Measurements from ENCODE around the gene NAV2.

DNA sequence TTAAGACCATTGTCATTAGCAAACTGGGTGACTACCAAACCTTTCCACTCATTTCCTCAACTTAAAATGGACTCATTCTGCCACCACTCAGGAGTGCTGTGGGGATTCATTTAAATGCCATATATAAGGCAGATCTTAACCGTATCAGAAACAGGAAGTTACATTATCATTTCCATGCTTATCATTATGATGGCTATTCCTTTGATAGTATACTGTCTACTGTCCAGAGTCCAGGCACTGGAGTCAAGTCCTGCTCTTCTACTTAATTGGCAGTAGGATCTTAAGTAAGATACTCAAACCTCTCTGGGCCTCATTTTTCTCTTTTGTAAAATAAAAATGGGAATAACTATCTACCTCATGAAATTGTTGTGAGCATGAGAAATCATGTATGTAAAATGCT is 8.4 kb upstream of the NAV2 start:
- TF ChIP-seq, protein P1, sequence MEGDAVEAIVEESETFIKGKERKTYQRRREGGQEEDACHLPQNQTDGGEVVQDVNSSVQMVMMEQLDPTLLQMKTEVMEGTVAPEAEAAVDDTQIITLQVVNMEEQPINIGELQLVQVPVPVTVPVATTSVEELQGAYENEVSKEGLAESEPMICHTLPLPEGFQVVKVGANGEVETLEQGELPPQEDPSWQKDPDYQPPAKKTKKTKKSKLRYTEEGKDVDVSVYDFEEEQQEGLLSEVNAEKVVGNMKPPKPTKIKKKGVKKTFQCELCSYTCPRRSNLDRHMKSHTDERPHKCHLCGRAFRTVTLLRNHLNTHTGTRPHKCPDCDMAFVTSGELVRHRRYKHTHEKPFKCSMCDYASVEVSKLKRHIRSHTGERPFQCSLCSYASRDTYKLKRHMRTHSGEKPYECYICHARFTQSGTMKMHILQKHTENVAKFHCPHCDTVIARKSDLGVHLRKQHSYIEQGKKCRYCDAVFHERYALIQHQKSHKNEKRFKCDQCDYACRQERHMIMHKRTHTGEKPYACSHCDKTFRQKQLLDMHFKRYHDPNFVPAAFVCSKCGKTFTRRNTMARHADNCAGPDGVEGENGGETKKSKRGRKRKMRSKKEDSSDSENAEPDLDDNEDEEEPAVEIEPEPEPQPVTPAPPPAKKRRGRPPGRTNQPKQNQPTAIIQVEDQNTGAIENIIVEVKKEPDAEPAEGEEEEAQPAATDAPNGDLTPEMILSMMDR (IDR thresholded peaks at IDR 0.05), result no peak
- TF ChIP-seq POLR2A (IDR thresholded peaks at IDR 0.05) (no peak), POLR2AphosphoS5 (IDR thresholded peaks at IDR 0.05) (no peak)

All from transverse colon (tissue), 4 donors.